ENCODE measurements around the gene MEGF6. TPM values are rescaled to one million over a fixed set of nuclear protein-coding genes. Genes with fewer than 3 reads are reported as not detected.

Gene MEGF6
- total and polyA plus RNA-seq, 9 donors, result 7.7 to 26.7 (median 15.3) TPM

DNA sequence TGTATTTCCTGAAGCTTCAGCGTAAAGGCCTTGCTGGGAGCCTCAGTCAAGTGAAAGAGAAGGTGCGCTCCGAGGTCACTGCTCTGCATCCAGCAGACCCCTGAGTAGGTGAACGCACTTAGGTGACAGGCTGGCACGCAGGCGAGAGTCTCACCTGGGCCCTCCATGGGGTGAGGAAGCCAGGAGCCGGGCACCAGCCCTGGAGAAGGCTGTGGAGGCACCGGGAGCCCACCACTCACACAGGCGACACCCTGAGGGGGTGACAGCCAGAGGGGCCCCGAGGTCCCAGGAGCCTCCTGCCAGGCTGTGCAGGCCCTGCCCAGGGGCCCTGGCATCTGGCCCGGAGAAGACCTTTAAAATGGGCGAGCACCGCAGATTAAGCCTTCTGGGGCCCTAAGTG lies 89.2 kb downstream of the MEGF6 start:
- WGBS (ENCODE audit: insufficient coverage), result 89% methylated on average over 13 of the region's 13 CpGs
- Histone ChIP-seq H3K9me3 (replicated peaks; ENCODE audit: control insufficient read depth, low read depth, low read length) (no peaks in the 10 kb centered on the region), H3K36me3 (ENCODE audit: control insufficient read depth, insufficient read depth, low read length) (no peaks in the 10 kb centered on the region), H3K27ac (ENCODE audit: low read length) (no peak overlapping the region), H3K27me3 (ENCODE audit: control insufficient read depth, insufficient read depth, low read length) (peaks cover 2% of the 10 kb centered on the region), H3K4me1 (ENCODE audit: control insufficient read depth, insufficient read depth, low read length) (peaks cover 49% of the 10 kb centered on the region), H3K4me3 (ENCODE audit: low read length) (no peak overlapping the region)
- DNase-seq, result no peak

DNA sequence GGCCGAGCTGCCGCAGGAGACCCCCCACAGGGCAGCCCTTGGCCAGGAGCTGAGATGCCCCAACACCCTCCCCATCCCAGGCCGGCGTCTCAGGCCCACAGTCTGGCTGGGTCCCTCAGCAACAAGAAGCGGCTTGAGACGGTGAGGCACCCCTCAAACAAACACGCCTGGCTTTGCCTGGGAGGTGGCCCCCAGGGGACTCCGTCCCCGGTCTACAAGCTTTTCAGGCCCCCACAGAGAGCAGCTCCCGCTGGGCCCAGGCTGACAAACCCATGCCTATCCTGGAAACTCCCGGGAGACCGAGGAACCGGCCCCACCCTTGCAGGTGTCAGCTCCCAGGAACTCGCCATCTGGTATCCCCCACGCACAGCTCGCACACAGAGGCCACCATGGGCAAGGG lies 89.9 kb downstream of the MEGF6 start:
- peaks cover 2% of the 10 kb centered on the region for H3K27me3 ChIP-seq (ENCODE audit: control insufficient read depth, insufficient read depth, low read length)
- 81% methylated on average over 12 of the region's 16 CpGs for whole genome bisulfite sequencing (ENCODE audit: insufficient coverage)
- peaks cover 46% of the 10 kb centered on the region for H3K4me1 ChIP-seq (ENCODE audit: control insufficient read depth, insufficient read depth, low read length)
- H3K36me3 ChIP-seq (ENCODE audit: control insufficient read depth, insufficient read depth, low read length), result no peaks in the 10 kb centered on the region
- no peak overlapping the region for H3K27ac ChIP-seq (ENCODE audit: low read length)
- DNase-seq, result no peak
- no peak overlapping the region for H3K4me3 ChIP-seq (ENCODE audit: low read length)
- no peaks in the 10 kb centered on the region for H3K9me3 ChIP-seq (replicated peaks; ENCODE audit: control insufficient read depth, low read depth, low read length)

DNA sequence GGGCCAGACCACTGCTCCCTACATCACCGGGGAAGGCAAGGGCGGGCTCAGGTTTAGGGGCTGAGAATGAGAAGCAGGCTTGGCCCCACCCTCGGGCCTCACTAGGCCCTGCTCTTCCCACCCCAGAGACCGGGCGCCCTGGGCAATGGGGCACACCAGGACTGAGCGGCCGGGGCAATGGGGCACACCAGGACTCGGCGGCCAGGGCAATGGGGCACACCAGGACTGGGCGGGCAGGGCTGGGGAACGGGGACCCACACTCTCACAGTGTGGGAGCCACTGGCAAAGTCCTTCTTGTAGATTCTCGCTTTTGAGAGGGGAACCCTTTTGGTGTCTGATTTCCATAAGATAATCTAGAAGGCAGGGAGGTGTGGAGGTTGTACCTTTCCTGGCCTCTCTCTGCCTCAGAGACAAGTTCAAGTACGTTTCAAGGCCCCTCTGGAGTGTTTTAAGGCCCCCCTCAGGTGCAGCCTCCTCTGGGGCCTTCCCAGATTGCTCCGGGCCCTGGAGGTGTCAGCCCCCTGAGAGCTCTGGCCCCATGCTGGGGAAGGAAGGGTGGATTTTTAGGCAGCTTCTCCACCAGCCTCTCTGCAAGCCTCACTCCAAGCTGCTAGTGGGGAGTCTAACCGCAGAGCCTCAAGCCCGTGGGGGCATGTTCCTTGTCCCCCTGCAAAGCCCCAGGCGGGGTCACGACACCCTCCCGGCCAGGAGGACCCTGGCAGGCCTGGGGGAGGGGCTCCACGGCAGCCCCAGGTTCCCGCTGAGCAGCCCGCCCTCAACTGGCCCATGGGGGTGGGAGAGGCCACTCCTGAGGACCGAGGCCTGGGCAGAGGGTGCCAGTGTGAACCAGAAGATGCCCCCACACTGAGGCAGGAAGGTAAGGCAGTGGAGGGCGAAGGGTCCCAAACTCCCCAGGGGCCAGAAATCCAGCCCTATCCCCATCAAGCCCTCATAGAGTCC lies 90.6 kb downstream of the MEGF6 start:
- H3K9me3 ChIP-seq (replicated peaks; ENCODE audit: control insufficient read depth, low read depth, low read length), result no peaks in the 10 kb centered on the region
- no peak overlapping the region for H3K27ac ChIP-seq (ENCODE audit: low read length)
- no peak overlapping the region for H3K4me3 ChIP-seq (ENCODE audit: low read length)
- H3K27me3 ChIP-seq (ENCODE audit: control insufficient read depth, insufficient read depth, low read length), result peaks cover 2% of the 10 kb centered on the region
- H3K36me3 ChIP-seq (ENCODE audit: control insufficient read depth, insufficient read depth, low read length), result no peaks in the 10 kb centered on the region
- peaks cover 45% of the 10 kb centered on the region for H3K4me1 ChIP-seq (ENCODE audit: control insufficient read depth, insufficient read depth, low read length)
- 77% methylated on average over 10 of the region's 24 CpGs for WGBS (ENCODE audit: insufficient coverage)
- DNase-seq, result no peak

DNA sequence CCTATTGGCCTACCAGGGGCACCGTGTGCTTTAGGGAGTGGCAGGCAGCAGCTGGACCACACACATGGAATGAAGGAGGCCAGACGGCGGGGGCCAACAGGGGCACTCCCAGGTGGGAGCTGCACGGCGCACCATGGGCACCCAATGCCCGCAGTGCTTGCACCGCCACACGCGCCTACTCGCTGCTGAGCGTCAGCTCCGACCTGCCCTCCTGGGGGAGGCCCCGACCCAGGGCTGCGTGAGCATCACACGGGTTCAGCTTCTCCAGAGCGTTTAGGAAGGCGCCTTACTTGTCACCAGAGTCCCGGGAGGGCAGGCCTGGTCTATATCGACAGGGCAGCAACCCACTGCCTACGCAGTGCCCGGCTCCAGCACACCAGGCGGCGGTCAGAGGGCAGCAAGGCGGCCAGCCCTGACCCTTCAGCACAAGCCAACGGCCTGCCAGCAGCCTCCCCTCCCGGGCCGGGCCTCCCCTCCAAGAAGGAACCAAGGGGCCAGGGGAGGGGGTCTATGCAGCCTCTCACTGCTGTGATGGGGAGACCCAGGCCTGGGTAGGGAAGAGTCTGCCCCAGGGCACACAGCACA lies 91.9 kb downstream of the MEGF6 start:
- 89% methylated on average over 23 of the region's 27 CpGs for WGBS (ENCODE audit: insufficient coverage)

DNA sequence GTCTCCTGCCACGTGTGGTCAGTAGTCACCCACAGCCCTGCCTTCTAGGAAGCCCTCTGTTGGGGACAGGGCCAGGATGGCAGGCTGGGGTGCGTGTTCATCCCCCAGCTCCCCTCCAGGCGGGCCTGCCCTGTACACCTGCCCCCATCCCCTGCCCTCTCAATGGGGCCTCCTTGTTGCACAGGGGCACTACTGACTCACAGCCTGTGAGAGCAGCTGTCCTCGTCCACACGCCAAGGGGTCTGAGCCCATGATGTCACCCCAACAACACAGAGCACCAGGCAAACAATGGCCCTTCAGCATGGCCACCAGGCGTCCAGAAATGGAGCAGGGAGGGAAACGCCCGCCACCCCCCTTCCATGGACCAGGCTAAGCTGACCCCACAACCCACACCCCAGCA lies 92.6 kb downstream of the MEGF6 start:
- DNase-seq, result no peak
- WGBS (ENCODE audit: insufficient coverage), result 93% methylated on average over 3 of the region's 8 CpGs

More for the DNA sequence above, 91.9 kb downstream of the MEGF6 start:
- no peaks in the 10 kb centered on the region for H3K27me3 ChIP-seq (ENCODE audit: control insufficient read depth, insufficient read depth, low read length)
- no peak overlapping the region for H3K27ac ChIP-seq (ENCODE audit: low read length)
- H3K4me3 ChIP-seq (ENCODE audit: low read length), result no peak overlapping the region
- H3K36me3 ChIP-seq (ENCODE audit: control insufficient read depth, insufficient read depth, low read length), result no peaks in the 10 kb centered on the region
- H3K9me3 ChIP-seq (replicated peaks; ENCODE audit: control insufficient read depth, low read depth, low read length), result no peaks in the 10 kb centered on the region
- no peak for DNase-seq
- H3K4me1 ChIP-seq (ENCODE audit: control insufficient read depth, insufficient read depth, low read length), result peaks cover 37% of the 10 kb centered on the region

DNA sequence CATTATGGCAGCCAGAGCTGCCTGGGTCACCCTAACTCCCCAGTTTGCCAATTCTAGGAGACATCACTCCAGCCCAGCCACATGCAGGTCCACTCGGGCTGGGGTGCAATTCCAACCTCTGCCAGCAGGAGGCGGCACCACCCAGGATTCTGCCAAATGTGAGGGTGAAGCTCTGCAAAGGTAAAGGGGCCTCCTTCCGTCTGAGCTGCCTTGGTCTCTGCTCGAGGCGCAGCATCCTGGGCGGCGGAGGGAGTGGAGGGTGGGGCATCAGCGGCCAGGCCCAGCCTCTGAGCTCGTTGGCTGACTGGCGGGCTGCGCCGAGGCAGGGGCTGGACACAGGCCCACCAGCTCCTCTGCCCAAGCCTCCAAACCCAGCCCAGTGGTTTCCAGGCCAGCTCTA lies 93.1 kb downstream of the MEGF6 start:
- DNase-seq, result no peak
- H3K36me3 ChIP-seq (ENCODE audit: control insufficient read depth, insufficient read depth, low read length), result no peaks in the 10 kb centered on the region
- H3K4me1 ChIP-seq (ENCODE audit: control insufficient read depth, insufficient read depth, low read length), result peaks cover 34% of the 10 kb centered on the region
- no peaks in the 10 kb centered on the region for H3K9me3 ChIP-seq (replicated peaks; ENCODE audit: control insufficient read depth, low read depth, low read length)
- no peak overlapping the region for H3K27ac ChIP-seq (ENCODE audit: low read length)
- WGBS (ENCODE audit: insufficient coverage), result 84% methylated on average over 10 of the region's 12 CpGs
- H3K27me3 ChIP-seq (ENCODE audit: control insufficient read depth, insufficient read depth, low read length), result no peaks in the 10 kb centered on the region
- H3K4me3 ChIP-seq (ENCODE audit: low read length), result no peak overlapping the region

More for the DNA sequence above, 92.6 kb downstream of the MEGF6 start:
- H3K4me3 ChIP-seq (ENCODE audit: low read length), result no peak overlapping the region
- no peaks in the 10 kb centered on the region for H3K36me3 ChIP-seq (ENCODE audit: control insufficient read depth, insufficient read depth, low read length)
- H3K27me3 ChIP-seq (ENCODE audit: control insufficient read depth, insufficient read depth, low read length), result no peaks in the 10 kb centered on the region
- H3K27ac ChIP-seq (ENCODE audit: low read length), result no peak overlapping the region
- H3K4me1 ChIP-seq (ENCODE audit: control insufficient read depth, insufficient read depth, low read length), result peaks cover 34% of the 10 kb centered on the region
- H3K9me3 ChIP-seq (replicated peaks; ENCODE audit: control insufficient read depth, low read depth, low read length), result no peaks in the 10 kb centered on the region

DNA sequence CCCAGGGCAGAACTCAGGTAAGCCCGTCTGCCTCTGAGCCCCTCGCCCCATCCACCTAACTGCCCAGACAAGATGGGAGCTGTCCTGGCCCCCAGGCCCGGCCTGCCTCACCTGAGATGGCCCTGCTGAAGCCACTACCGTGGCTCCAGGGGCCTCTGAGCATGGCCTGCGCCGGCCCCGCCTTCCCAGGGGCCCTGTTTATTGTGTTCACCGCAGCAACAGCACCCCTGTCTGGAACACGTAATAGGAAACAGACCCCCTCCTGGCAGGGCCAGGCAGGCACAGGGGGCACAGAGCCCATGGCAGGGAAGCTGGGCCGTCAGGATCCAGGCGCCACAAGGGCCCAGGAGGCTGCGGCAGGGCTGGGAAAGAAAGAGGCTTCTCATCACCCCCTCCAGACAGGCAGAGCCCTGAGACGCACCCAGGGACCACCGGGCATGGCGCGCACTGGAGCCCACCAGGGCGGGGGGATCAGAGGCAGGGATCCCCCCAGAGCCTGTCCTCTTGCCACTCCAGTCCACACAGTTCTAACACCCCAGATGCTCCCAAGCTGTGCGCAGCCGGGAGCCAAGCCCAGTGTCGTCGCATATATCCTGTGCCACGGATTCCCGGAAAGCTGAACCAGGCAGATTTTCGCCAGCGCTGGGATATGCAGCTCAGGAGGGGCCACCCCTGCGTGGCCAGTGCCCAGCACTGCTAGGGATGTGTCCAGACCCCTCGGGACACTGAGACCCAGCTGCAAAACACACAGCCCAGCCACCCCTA lies 94.2 kb downstream of the MEGF6 start:
- Histone ChIP-seq H3K9me3 (replicated peaks; ENCODE audit: control insufficient read depth, low read depth, low read length) (no peaks in the 10 kb centered on the region), H3K36me3 (ENCODE audit: control insufficient read depth, insufficient read depth, low read length) (no peaks in the 10 kb centered on the region), H3K4me1 (ENCODE audit: control insufficient read depth, insufficient read depth, low read length) (peaks cover 26% of the 10 kb centered on the region), H3K27me3 (ENCODE audit: control insufficient read depth, insufficient read depth, low read length) (no peaks in the 10 kb centered on the region), H3K4me3 (ENCODE audit: low read length) (no peak overlapping the region), H3K27ac (ENCODE audit: low read length) (no peak overlapping the region)
- no peak for DNase-seq
- WGBS (ENCODE audit: insufficient coverage), result 73% methylated on average over 21 of the region's 27 CpGs

DNA sequence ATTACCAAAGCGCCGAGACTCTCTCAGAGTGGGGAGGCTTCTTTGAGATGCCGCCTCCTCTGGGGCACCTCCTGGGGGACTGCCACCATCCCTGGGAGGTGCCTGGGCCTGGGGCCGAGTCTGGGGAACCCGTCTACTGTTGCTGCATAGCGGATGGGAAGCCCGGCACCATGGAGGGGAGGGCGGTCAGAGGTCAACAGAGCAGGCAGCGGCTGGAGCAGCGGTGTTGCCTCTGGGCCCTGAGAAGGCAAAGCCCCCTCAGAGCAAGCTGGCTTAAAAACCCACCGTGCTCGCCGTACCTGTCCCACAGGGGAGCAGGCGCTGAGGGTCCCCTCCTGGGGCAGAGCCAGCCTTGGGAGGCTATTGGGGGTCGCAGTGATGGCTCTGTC lies 94.8 kb downstream of the MEGF6 start:
- Histone ChIP-seq H3K4me1 (ENCODE audit: control insufficient read depth, insufficient read depth, low read length) (peaks cover 26% of the 10 kb centered on the region), H3K27me3 (ENCODE audit: control insufficient read depth, insufficient read depth, low read length) (no peaks in the 10 kb centered on the region), H3K4me3 (ENCODE audit: low read length) (no peak overlapping the region), H3K27ac (ENCODE audit: low read length) (no peak overlapping the region), H3K36me3 (ENCODE audit: control insufficient read depth, insufficient read depth, low read length) (no peaks in the 10 kb centered on the region), H3K9me3 (replicated peaks; ENCODE audit: control insufficient read depth, low read depth, low read length) (peaks cover 2% of the 10 kb centered on the region)
- DNase-seq, result no peak
- WGBS (ENCODE audit: insufficient coverage), result 74% methylated on average over 13 of the region's 15 CpGs

DNA sequence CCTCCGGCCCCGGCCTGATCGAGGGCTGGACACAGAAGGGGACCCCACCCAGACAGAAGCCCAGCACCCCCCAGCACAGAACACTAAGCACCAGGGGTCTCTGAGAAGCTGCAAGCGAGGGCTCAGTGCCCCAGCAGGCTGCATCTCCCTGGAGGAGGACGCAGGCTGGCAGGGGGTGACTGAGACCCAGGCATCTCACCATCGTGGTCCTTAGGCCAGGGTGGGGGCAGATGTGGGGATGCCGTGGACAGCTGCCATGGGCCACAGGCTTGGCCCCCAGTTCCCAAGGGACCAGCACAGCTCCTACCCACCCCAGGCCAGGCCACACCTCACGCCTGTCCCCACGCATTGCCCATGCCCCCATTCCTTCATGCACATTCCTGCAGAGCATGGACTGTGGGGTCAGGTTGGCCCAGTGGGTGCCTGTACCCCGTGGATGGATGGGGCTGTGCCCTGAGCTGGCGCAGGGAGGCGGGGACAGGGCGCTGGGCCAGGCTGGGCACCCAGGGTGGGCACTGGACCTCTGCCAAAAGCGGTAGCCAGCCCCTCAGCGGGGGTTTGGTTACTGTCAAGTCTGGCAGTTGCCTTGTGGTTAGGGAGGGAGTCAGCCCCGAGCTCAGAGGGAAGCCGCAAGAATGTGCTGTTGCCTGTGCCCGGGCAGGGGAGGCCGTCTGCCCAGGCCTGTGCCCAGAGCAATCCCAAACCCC lies 95.4 kb downstream of the MEGF6 start:
- peaks cover 26% of the 10 kb centered on the region for H3K4me1 ChIP-seq (ENCODE audit: control insufficient read depth, insufficient read depth, low read length)
- no peak overlapping the region for H3K27ac ChIP-seq (ENCODE audit: low read length)
- no peak for DNase-seq
- no peaks in the 10 kb centered on the region for H3K36me3 ChIP-seq (ENCODE audit: control insufficient read depth, insufficient read depth, low read length)
- no peaks in the 10 kb centered on the region for H3K27me3 ChIP-seq (ENCODE audit: control insufficient read depth, insufficient read depth, low read length)
- H3K4me3 ChIP-seq (ENCODE audit: low read length), result no peak overlapping the region
- 84% methylated on average over 13 of the region's 19 CpGs for WGBS (ENCODE audit: insufficient coverage)
- H3K9me3 ChIP-seq (replicated peaks; ENCODE audit: control insufficient read depth, low read depth, low read length), result peaks cover 2% of the 10 kb centered on the region
